HCT116 (cell line): ENCODE results near the gene TOR4A. TPM values are rescaled to one million over a fixed set of nuclear protein-coding genes. Genes with fewer than 3 reads are reported as not detected.

ENCODE experiments used
- ATAC-seq: fragments of 200-7000 bp; cut with Tn5 transposase; 2 replicates; pipeline ENCODE4 v1.9.1; 2020; ENCODE audit warnings: mild to moderate bottlenecking, moderate library complexity
- BruUV-seq: library from RNA; stranded (reverse); fragments of 400-500 nt; replicated peaks from 2 replicates; lab custom pipeline; 2021; lab: Mats Ljungman, UMichigan
- CTCF ChIA-PET: fragments of 300-600 bp; sonication (Branson Sonifier 250); formaldehyde crosslinking; loops from one replicate; lab custom pipeline; 2021; ENCODE audit warnings: antibody characterized with exemption; lab: Charles Lee
- POLR2A ChIA-PET: fragments of 300-600, 350-600 bp; sonication (Branson Sonifier 250); formaldehyde crosslinking; loops from one replicate; lab custom pipeline; 2021; ENCODE audit warnings: antibody characterized with exemption; lab: Charles Lee
- RAD21 ChIA-PET, 2 experiments: fragments of 300-600 bp; sonication (Branson Sonifier 250); formaldehyde crosslinking; loops; one replicate each; lab custom pipeline; 2023; ENCODE audit warnings: low total read pairs in 2 of 2; ENCODE audit not compliant: uncharacterized antibody in 2 of 2, unreplicated experiment in 2 of 2, low non-redundant PET in 1 of 2; lab: Charles Lee
- DNase-seq: peaks from one replicate; pipeline ENCODE4 v3.0.0-alpha.2; 2010; ENCODE audit warnings: low read depth, low spot score
- H2AFZ ChIP-seq: fragments of 200-600 bp; shearing (Covaris generic), sonication (generic); 2 replicates; pipeline ENCODE4 v1.6.1; 2017; ENCODE audit warnings: low read depth, mixed run types, mixed read lengths, antibody characterized with exemption, low read length; ENCODE audit not compliant: poor library complexity, severe bottlenecking
- H3K27ac ChIP-seq: 2 replicates; pipeline ENCODE4 v1.5.1; 2012; ENCODE audit warnings: low read depth, low read length
- H3K27me3 ChIP-seq: fragments of 200-600 bp; sonication (generic); 2 replicates; pipeline ENCODE4 v1.6.1; 2016; ENCODE audit warnings: mixed run types, low read length, mixed read lengths; ENCODE audit not compliant: insufficient read depth
- H3K36me3 ChIP-seq, 2 experiments: fragments of 200-500 bp in 1 of 2; fragments of 200-600 bp in 1 of 2; sonication (Bioruptor generic) in 1 of 2; sonication (generic) in 1 of 2; 2 replicates each; pipeline versions ENCODE4 v1.5.1 to v1.6.1; 2014 to 2016; ENCODE audit warnings: low read length in 2 of 2, inconsistent platforms in 1 of 2, mixed read lengths in 1 of 2, mixed run types in 1 of 2; ENCODE audit not compliant: insufficient read depth in 2 of 2, control insufficient read depth in 1 of 2
- H3K4me1 ChIP-seq, 2 experiments: fragments of 200-600 bp in 1 of 2; sonication (generic) in 1 of 2; 2 replicates each; pipeline versions ENCODE4 v1.5.1 to v1.6.1; 2012 to 2017; ENCODE audit warnings: low read length in 2 of 2, inconsistent platforms in 1 of 2, mild to moderate bottlenecking in 1 of 2, mixed read lengths in 1 of 2, mixed run types in 1 of 2, moderate library complexity in 1 of 2; ENCODE audit not compliant: insufficient read depth in 2 of 2, control insufficient read depth in 1 of 2
- H3K4me2 ChIP-seq: fragments of 200-600 bp; sonication (generic); 2 replicates; pipeline ENCODE4 v1.6.1; 2017; ENCODE audit warnings: mixed run types, low read length, mixed read lengths
- H3K4me3 ChIP-seq, 2 experiments: fragments of 200-600 bp in 1 of 2; sonication (generic) in 1 of 2; replicated peaks in 1 of 2; 2 replicates each; pipeline ENCODE4 v1.5.1; 2011 to 2016; ENCODE audit warnings: low read length in 2 of 2, control low read depth in 1 of 2, low read depth in 1 of 2, mild to moderate bottlenecking in 1 of 2, mixed read lengths in 1 of 2, mixed run types in 1 of 2
- H3K79me2 ChIP-seq: fragments of 200-600 bp; sonication (generic); 2 replicates; pipeline ENCODE4 v1.6.1; 2017; ENCODE audit warnings: mild to moderate bottlenecking, mixed run types, low read length, moderate library complexity, mixed read lengths; ENCODE audit not compliant: insufficient read depth
- H3K9ac ChIP-seq: fragments of 200-600 bp; sonication (generic); 2 replicates; pipeline ENCODE4 v1.6.1; 2016; ENCODE audit warnings: low read length, mixed read lengths
- H3K9me2 ChIP-seq: fragments of 200-600 bp; sonication (generic), shearing (Covaris generic); 2 replicates; pipeline ENCODE4 v1.6.1; 2017; ENCODE audit warnings: mixed run types, mild to moderate bottlenecking, moderate library complexity; ENCODE audit not compliant: insufficient read depth
- H3K9me3 ChIP-seq, 2 experiments: fragments of 200-500 bp in 1 of 2; fragments of 200-600 bp in 1 of 2; sonication (Bioruptor generic) in 1 of 2; sonication (generic) in 1 of 2; 2 replicates each; pipeline ENCODE4 v1.6.1; 2014 to 2017; ENCODE audit warnings: low read length in 2 of 2, mixed read lengths in 2 of 2, inconsistent platforms in 1 of 2, low read depth in 1 of 2, mild to moderate bottlenecking in 1 of 2, mixed run types in 1 of 2, moderate library complexity in 1 of 2; ENCODE audit not compliant: control insufficient read depth in 1 of 2, insufficient read depth in 1 of 2
- H4K20me1 ChIP-seq: fragments of 200-600 bp; sonication (generic), shearing (Covaris generic); 2 replicates; pipeline ENCODE4 v1.6.1; 2017; ENCODE audit warnings: mixed run types, mild to moderate bottlenecking, moderate library complexity; ENCODE audit not compliant: insufficient read depth
- CBX3 ChIP-seq: IDR thresholded peaks from 2 replicates; pipeline ENCODE4 v1.6.1; 2012; ENCODE audit warnings: low read depth
- CEBPB ChIP-seq: IDR thresholded peaks from 2 replicates; pipeline ENCODE4 v1.6.1; 2012; ENCODE audit warnings: low read depth
- EGR1 ChIP-seq: IDR thresholded peaks from 2 replicates; pipeline ENCODE4 v1.6.1; 2012; ENCODE audit warnings: low read depth
- ELF1 ChIP-seq: IDR thresholded peaks from 2 replicates; pipeline ENCODE4 v1.6.1; 2012; ENCODE audit warnings: low read depth, borderline replicate concordance
- EZH2 ChIP-seq: fragments of 200-600 bp; sonication (generic); IDR thresholded peaks from 2 replicates; pipeline ENCODE4 v1.6.1; 2017; ENCODE audit warnings: antibody characterized with exemption, mixed run types
- JUND ChIP-seq: IDR thresholded peaks from 2 replicates; pipeline ENCODE4 v1.6.1; 2012
- POLR2A ChIP-seq: IDR thresholded peaks from 2 replicates; pipeline ENCODE4 v1.7.0; 2011; ENCODE audit warnings: borderline replicate concordance; ENCODE audit not compliant: insufficient read depth, insufficient read length; ENCODE audit errors: extremely low read depth
- POLR2AphosphoS5 ChIP-seq: IDR thresholded peaks from 2 replicates; pipeline ENCODE4 v1.6.1; 2011; ENCODE audit warnings: mild to moderate bottlenecking, low read depth, low read length, moderate library complexity
- SP1 ChIP-seq: IDR thresholded peaks from 2 replicates; pipeline ENCODE4 v1.6.1; 2012; ENCODE audit warnings: low read depth
- SRF ChIP-seq: IDR thresholded peaks from 2 replicates; pipeline ENCODE4 v1.6.1; 2012; ENCODE audit warnings: low read depth
- TCF7L2 ChIP-seq: IDR thresholded peaks from 2 replicates; pipeline ENCODE4 v1.7.0; 2011; ENCODE audit warnings: borderline replicate concordance, inconsistent platforms; ENCODE audit not compliant: insufficient read depth, insufficient read length; ENCODE audit errors: extremely low read depth
- intact Hi-C: fragments of 100-400 bp; cut with micrococcal nuclease; formaldehyde crosslinking; loops from 2 replicates; pipeline ENCODE4 v1.10.0; 2022
- total RNA-seq: library from RNA; stranded (reverse); gene quantifications from one replicate; pipeline ENCODE4 v1.2.1, GENCODE V29; 2021; ENCODE audit not compliant: unreplicated experiment
- TF ChIP-seq, protein P1 (sequence below): IDR thresholded peaks from 2 replicates; pipeline ENCODE4 v1.6.1; 2012
- TF ChIP-seq, protein P2 (sequence below): IDR thresholded peaks from 2 replicates; pipeline ENCODE4 v1.6.1; 2012; ENCODE audit warnings: low read depth
- TF ChIP-seq, protein P3 (sequence below): IDR thresholded peaks from 2 replicates; pipeline ENCODE4 v1.6.1; 2011; ENCODE audit warnings: mild to moderate bottlenecking, low read length, moderate library complexity; ENCODE audit not compliant: insufficient replicate concordance; ENCODE audit errors: extremely low read depth

TOR4A gene
- total RNA-seq, 1 experiment from 2014 or later, result 34.0 TPM

DNA sequence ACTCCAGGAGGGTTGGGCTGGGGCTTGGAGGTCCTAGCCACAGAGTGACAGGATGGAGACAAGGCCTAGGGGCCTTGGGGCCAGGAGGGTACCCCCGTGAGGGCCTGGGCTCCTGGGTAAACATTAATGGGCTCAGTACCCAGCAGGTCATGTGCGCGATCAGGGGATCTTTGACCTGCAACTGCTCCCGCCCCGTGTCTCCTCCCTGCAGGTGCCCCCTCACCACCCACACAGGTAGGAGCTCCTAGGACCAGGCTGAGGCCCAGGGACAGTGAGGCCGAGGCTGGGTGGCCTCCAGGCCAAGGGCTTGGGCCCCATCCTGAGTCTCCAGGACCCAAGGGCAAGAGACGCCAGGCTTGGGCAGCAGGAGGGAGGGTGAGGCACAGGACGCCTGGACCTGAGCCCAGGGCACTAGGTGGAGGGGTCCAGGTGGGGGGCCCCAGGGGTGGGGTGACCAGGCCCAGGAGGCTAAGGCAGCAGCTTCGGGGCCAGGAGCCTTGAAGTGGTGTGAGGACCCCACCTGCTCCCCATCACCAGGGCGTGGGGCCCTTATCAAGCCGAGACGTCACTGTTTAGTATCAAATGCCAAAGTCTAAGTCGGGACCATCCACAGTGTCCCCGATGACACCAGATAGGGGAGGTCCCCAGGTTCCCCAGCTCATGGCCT is 46.7 kb upstream of the TOR4A start, which contains the start of gene SLC34A3:
Gene SLC34A3, plus strand, starts transcription at position 197 of the 667 bp plus-strand sequence. CDS start 802 bp downstream, outside the sequence.
- intact Hi-C loops, result no loop called here
- BruUV-seq, result no TSS peak
- no peaks in the 10 kb centered on the region for H3K79me2 ChIP-seq
- ChIA-PET CTCF (no interaction called here), RAD21 (no interaction called here), POLR2A (no interaction called here)
- H3K27ac ChIP-seq, result no peak within 1 kb of the TSS; the same call in 1 of the 2 replicates
- H3K9ac ChIP-seq, result no peak within 1 kb of the TSS
- no peaks in the 10 kb centered on the region for H3K36me3 ChIP-seq
- no peak within 1 kb of the TSS for H3K4me2 ChIP-seq
- H3K27me3 ChIP-seq, result no peaks in the 10 kb centered on the region
- no peaks in the 10 kb centered on the region for H4K20me1 ChIP-seq
- no peak within 1 kb of the TSS for H2AFZ ChIP-seq
- H3K9me2 ChIP-seq, result no peaks in the 10 kb centered on the region
- peaks cover 27 to 38% of the 10 kb centered on the region in 2 experiments for H3K4me1 ChIP-seq
- no peak for ATAC-seq
- H3K9me3 ChIP-seq, result no peaks in the 10 kb centered on the region
- no peak for DNase-seq
- H3K4me3 ChIP-seq, result no peak within 1 kb of the TSS
- no peak for TF ChIP-seq CEBPB
- TF ChIP-seq, all 23 proteins: peak for 0

DNA sequence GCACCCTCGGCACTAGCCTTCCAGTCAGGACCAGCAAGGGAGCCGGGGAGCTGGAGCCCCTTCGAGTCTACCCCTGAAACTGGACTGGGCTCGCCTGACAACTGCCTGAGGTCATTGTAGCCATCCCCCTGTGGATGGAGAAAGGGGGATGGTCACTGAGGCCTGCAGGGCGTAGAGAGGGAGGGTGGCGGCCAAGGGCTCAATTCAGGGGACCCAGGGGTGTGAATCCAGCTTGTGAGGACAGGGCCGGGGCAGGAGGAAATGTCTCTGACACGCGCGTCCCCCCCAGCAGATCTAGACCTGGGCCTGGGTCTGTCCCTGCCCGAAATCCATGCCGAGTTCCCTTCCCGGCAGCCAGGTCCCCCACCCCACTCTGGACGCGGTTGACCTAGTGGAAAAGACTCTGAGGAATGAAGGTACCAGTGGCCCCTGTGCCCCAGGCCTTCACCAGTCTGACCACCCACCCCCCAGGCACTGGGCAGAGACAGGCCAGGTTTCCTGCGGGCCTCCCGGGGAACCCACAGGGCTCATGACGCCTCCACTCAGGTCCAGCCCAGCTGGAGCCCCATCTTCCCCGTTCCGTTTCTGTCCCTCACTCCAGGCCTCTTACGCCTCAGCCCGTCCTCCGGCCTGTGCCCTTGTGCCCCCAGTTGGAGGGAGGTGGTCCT is 46.0 kb upstream of the TOR4A start:
- RAD21 ChIA-PET, result no interaction called here
- Histone ChIP-seq H3K4me1 (peaks cover 20 to 37% of the 10 kb centered on the region in 2 experiments), H3K9ac (no peak overlapping the region), H3K79me2 (no peaks in the 10 kb centered on the region), H3K4me2 (no peak overlapping the region), H4K20me1 (no peaks in the 10 kb centered on the region), H3K27ac (no peak overlapping the region), H3K4me3 (no peak overlapping the region), H3K9me3 (no peaks in the 10 kb centered on the region), H3K36me3 (no peaks in the 10 kb centered on the region), H2AFZ (no peak overlapping the region), H3K27me3 (no peaks in the 10 kb centered on the region), H3K9me2 (no peaks in the 10 kb centered on the region)
- ATAC-seq, result no peak
- POLR2A ChIA-PET, result no interaction called here
- intact Hi-C loops, result no loop called here
- CTCF ChIA-PET, result no interaction called here
- no TSS peak for BruUV-seq
- no peak for DNase-seq
- TF ChIP-seq SRF, result no peak
- no peak for TF ChIP-seq CEBPB
- TF ChIP-seq EZH2, result no peak
- no peak for TF ChIP-seq SP1
- TF ChIP-seq, protein P1, sequence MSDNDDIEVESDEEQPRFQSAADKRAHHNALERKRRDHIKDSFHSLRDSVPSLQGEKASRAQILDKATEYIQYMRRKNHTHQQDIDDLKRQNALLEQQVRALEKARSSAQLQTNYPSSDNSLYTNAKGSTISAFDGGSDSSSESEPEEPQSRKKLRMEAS, result no peak
- TF ChIP-seq, protein P2, sequence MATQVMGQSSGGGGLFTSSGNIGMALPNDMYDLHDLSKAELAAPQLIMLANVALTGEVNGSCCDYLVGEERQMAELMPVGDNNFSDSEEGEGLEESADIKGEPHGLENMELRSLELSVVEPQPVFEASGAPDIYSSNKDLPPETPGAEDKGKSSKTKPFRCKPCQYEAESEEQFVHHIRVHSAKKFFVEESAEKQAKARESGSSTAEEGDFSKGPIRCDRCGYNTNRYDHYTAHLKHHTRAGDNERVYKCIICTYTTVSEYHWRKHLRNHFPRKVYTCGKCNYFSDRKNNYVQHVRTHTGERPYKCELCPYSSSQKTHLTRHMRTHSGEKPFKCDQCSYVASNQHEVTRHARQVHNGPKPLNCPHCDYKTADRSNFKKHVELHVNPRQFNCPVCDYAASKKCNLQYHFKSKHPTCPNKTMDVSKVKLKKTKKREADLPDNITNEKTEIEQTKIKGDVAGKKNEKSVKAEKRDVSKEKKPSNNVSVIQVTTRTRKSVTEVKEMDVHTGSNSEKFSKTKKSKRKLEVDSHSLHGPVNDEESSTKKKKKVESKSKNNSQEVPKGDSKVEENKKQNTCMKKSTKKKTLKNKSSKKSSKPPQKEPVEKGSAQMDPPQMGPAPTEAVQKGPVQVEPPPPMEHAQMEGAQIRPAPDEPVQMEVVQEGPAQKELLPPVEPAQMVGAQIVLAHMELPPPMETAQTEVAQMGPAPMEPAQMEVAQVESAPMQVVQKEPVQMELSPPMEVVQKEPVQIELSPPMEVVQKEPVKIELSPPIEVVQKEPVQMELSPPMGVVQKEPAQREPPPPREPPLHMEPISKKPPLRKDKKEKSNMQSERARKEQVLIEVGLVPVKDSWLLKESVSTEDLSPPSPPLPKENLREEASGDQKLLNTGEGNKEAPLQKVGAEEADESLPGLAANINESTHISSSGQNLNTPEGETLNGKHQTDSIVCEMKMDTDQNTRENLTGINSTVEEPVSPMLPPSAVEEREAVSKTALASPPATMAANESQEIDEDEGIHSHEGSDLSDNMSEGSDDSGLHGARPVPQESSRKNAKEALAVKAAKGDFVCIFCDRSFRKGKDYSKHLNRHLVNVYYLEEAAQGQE, result no peak
- TF ChIP-seq JUND, result no peak
- no peak for TF ChIP-seq ELF1
- no peak for TF ChIP-seq TCF7L2
- TF ChIP-seq, protein P3, sequence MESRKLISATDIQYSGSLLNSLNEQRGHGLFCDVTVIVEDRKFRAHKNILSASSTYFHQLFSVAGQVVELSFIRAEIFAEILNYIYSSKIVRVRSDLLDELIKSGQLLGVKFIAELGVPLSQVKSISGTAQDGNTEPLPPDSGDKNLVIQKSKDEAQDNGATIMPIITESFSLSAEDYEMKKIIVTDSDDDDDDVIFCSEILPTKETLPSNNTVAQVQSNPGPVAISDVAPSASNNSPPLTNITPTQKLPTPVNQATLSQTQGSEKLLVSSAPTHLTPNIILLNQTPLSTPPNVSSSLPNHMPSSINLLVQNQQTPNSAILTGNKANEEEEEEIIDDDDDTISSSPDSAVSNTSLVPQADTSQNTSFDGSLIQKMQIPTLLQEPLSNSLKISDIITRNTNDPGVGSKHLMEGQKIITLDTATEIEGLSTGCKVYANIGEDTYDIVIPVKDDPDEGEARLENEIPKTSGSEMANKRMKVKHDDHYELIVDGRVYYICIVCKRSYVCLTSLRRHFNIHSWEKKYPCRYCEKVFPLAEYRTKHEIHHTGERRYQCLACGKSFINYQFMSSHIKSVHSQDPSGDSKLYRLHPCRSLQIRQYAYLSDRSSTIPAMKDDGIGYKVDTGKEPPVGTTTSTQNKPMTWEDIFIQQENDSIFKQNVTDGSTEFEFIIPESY, result no peak
- no peak for TF ChIP-seq POLR2AphosphoS5
- no peak for TF ChIP-seq EGR1
- no peak for TF ChIP-seq POLR2A
- no peak for TF ChIP-seq CBX3
